ENCODE results near the gene ARFRP1. TPM values are rescaled to one million over a fixed set of nuclear protein-coding genes. Genes with fewer than 3 reads are reported as not detected.

The ARFRP1 gene
- total and polyA plus RNA-seq, 2 of the 13 experiments (the other 11 are each of a cell fraction or from before 2014, with no cell fraction given), result 32.0 to 51.1 TPM

GRCh38 chr20:63682384-63683139 lies 25.2 kb downstream of the ARFRP1 start (continued):
- TF ChIP-seq AGO2 (optimal IDR thresholded peaks at IDR 0.05; ENCODE audit: low read depth, low read length) (peak; percentile 77), ZEB1 (IDR thresholded peaks at IDR 0.05; ENCODE audit: insufficient replicate concordance, low read depth) (peak; percentile 21), KLF12 (CRISPR knock-in tag; IDR thresholded peaks at IDR 0.05; ENCODE audit: borderline replicate concordance) (no peak), MAFF (IDR thresholded peaks at IDR 0.05; ENCODE audit: low read depth, low read length) (no peak), RXRA (CRISPR knock-in tag; IDR thresholded peaks at IDR 0.05) (peak; percentile 88), SMYD3 (CRISPR knock-in tag; IDR thresholded peaks at IDR 0.05) (no peak), ETV5 (CRISPR knock-in tag; IDR thresholded peaks at IDR 0.05; ENCODE audit: borderline replicate concordance) (peak; percentile 50; the same call in 1 of the 2 replicates), ZNF577 (CRISPR knock-in tag; IDR thresholded peaks at IDR 0.05; ENCODE audit: borderline replicate concordance, low read depth) (no peak), TAF1 (CRISPR knock-in tag; IDR thresholded peaks at IDR 0.05) (no peak), NFE2L1 (CRISPR knock-in tag; IDR thresholded peaks at IDR 0.05; ENCODE audit: borderline replicate concordance) (no peak), ARNT (IDR thresholded peaks at IDR 0.05) (no peak), ZSCAN30 (CRISPR knock-in tag; IDR thresholded peaks at IDR 0.05) (no peak), GATAD2A (CRISPR knock-in tag; IDR thresholded peaks at IDR 0.05) (no peak), ZNF768 (CRISPR knock-in tag; IDR thresholded peaks at IDR 0.05) (peak; percentile 69; the same call in 1 of the 2 replicates), PRDM15 (CRISPR knock-in tag; IDR thresholded peaks at IDR 0.05) (peak; percentile 54), AKAP8 (CRISPR knock-in tag; IDR thresholded peaks at IDR 0.05) (no peak), HES4 (CRISPR knock-in tag; IDR thresholded peaks at IDR 0.05; ENCODE audit: borderline replicate concordance) (no peak), REPIN1 (CRISPR knock-in tag; IDR thresholded peaks at IDR 0.05; ENCODE audit: borderline replicate concordance, low read depth) (no peak), ZBTB33 (CRISPR knock-in tag; IDR thresholded peaks at IDR 0.05) (peak; percentile 91), MAX (IDR thresholded peaks at IDR 0.05) (0 out of 2 replicates have a peak, but pooled peaks have one; percentile 19), ZNF547 (CRISPR knock-in tag; IDR thresholded peaks at IDR 0.05) (no peak)
